ENCODE data around the gene ASIC3. TPM values are rescaled to one million over a fixed set of nuclear protein-coding genes. Genes with fewer than 3 reads are reported as not detected.

The ASIC3 gene
- total and polyA plus RNA-seq, 2 of the 8 experiments (the other 6 are each of a cell fraction or from before 2014, with no cell fraction given): 1.6 to 1.9 TPM

- H2BK12ac ChIP-seq (ENCODE audit: low read depth, low read length): 0 out of 2 replicates have a peak overlapping the region, but pooled peaks have one; percentile 39
- H2BK120ac ChIP-seq (replicated peaks; ENCODE audit: low read depth, low read length): peak overlapping the region; percentile 12
- no peak overlapping the region for H3K9ac ChIP-seq (replicated peaks in 1 of 4; ENCODE audit: extremely low read depth in 1 of 4, low read depth in 3 of 4, low read length in 3 of 4)
- 43% methylated on average over 31 of the region's 40 CpGs; no CpG with 5 or more reads in 1 of the 2 experiments for WGBS, 2 experiments (ENCODE audit: extremely low coverage in 1 of 2, insufficient coverage in 1 of 2, insufficient read length in 1 of 2, insufficient replicate concordance in 2 of 2, low coverage in 1 of 2, low lambda C conversion rate in 2 of 2, missing lambda C conversion rate in 1 of 2)
- no peaks in the 10 kb centered on the region for H3K79me2 ChIP-seq (ENCODE audit: control insufficient read depth in 1 of 2, insufficient read depth in 2 of 2, low read length in 2 of 2)
- peaks cover 0 to 3% (median 0%) of the 10 kb centered on the region in 4 experiments; a peak in 2 of 7 replicates for H3K27me3 ChIP-seq (replicated peaks in 1 of 4; ENCODE audit: control insufficient read depth in 3 of 4, extremely low read depth in 1 of 4, insufficient read depth in 3 of 4, low read length in 3 of 4)
- FAIRE-seq: peak; percentile 13
- peak overlapping the region; percentile 86 for H4K91ac ChIP-seq (replicated peaks; ENCODE audit: insufficient read length, low read length)
- peaks cover 0 to 28% (median 22%) of the 10 kb centered on the region in 4 experiments; a peak in 6 of 7 replicates for H3K4me1 ChIP-seq (replicated peaks in 1 of 4; ENCODE audit: control insufficient read depth in 3 of 4, insufficient read depth in 4 of 4, low read length in 3 of 4)
- H4K20me1 ChIP-seq (replicated peaks in 1 of 2; ENCODE audit: control insufficient read depth in 1 of 2, insufficient read depth in 2 of 2, low read length in 2 of 2): no peaks in the 10 kb centered on the region
- no peak overlapping the region for H3K14ac ChIP-seq (ENCODE audit: insufficient read length)
- H3K9me3 ChIP-seq (ENCODE audit: insufficient read depth in 2 of 2, low read depth in 1 of 2, low read length in 1 of 2): no peaks in the 10 kb centered on the region
- peak overlapping the region; percentile 92 for H2BK15ac ChIP-seq (ENCODE audit: low read length)
- no peak overlapping the region for H3K23ac ChIP-seq (ENCODE audit: insufficient read length)
- H3K4me3 ChIP-seq (ENCODE audit: extremely low read depth in 1 of 4, insufficient read depth in 2 of 4, low read depth in 3 of 4, low read length in 4 of 4): peak overlapping the region in 1 of 4 experiments; percentile 27; a peak in 1 of 8 replicates
- CTCF ChIA-PET (ENCODE audit: partially characterized antibody): interaction anchor here (0.5 to 11.5 kb wide), 36 partner anchors 10 to 1407 kb away, joined by 3 to 142 read pairs (median 6); partner anchors contain the start of genes ABCB8, ATG9B, CDK5 and NOS3
- no peak overlapping the region for H2BK20ac ChIP-seq (ENCODE audit: low read length)
- no peaks in the 10 kb centered on the region for H3K79me1 ChIP-seq (ENCODE audit: low read depth, low read length)
- peak; percentile 75 to 99 for DNase-seq (ENCODE audit: low read depth in 1 of 2, low spot score in 2 of 2)
- POLR2A ChIA-PET (ENCODE audit: partially characterized antibody): interaction anchor here (0.8 to 2.4 kb wide), 4 partner anchors 10 to 70 kb away, joined by 3 to 16 read pairs (median 4); partner anchors contain the start of gene ABCB8
- H4K5ac ChIP-seq (ENCODE audit: insufficient read length, low read depth, low read length): no peak overlapping the region
- no peaks in the 10 kb centered on the region for H3K36me3 ChIP-seq (ENCODE audit: control insufficient read depth in 2 of 4, insufficient read depth in 4 of 4, low read length in 3 of 4)
- H2AFZ ChIP-seq (ENCODE audit: low read length): peak overlapping the region; percentile 47; the same call in 1 of the 2 replicates
- no peak overlapping the region for H3K4ac ChIP-seq (replicated peaks; ENCODE audit: insufficient read length, low read depth, low read length)
- peak overlapping the region; percentile 1 to 43; a peak in 3 of 4 replicates for H3K4me2 ChIP-seq (ENCODE audit: insufficient read depth in 1 of 2, low read depth in 2 of 2, low read length in 2 of 2)
- H2AK5ac ChIP-seq (ENCODE audit: low read depth, low read length): 0 out of 2 replicates have a peak overlapping the region, but pooled peaks have one; percentile 10
- peak overlapping the region; percentile 45; the same call in 1 of the 2 replicates for H4K8ac ChIP-seq (ENCODE audit: extremely low read depth, insufficient read depth, low read length)
- peak overlapping the region; percentile 56; the same call in 1 of the 2 replicates for H3K18ac ChIP-seq (ENCODE audit: extremely low read depth, low read length)
- H3K23me2 ChIP-seq (ENCODE audit: low read depth, low read length): no peaks in the 10 kb centered on the region; the same call in 1 of the 2 replicates
- no peak overlapping the region for H3K56ac ChIP-seq (replicated peaks; ENCODE audit: insufficient read length, low read depth, low read length)
- no peak overlapping the region for H3K27ac ChIP-seq (ENCODE audit: low read depth, low read length)
- peak overlapping the region; percentile 9; the same call in 1 of the 2 replicates for H2BK5ac ChIP-seq (ENCODE audit: low read depth, low read length)
- no peak for TF ChIP-seq FOSL1 (IDR thresholded peaks at IDR 0.05; ENCODE audit: insufficient read depth, low read depth, low read length)
- TF ChIP-seq GABPA (IDR thresholded peaks at IDR 0.05; ENCODE audit: borderline replicate concordance, insufficient read depth, low read length): peak; percentile 56; the same call in 1 of the 2 replicates
- TF ChIP-seq RAD21 (IDR thresholded peaks at IDR 0.05 in 1 of 2, conservative IDR thresholded peaks at IDR 0.05 in 1 of 2; ENCODE audit: low read depth in 2 of 2, low read length in 2 of 2): peak; percentile 21 to 53; a peak in 3 of 4 replicates
- TF ChIP-seq KDM1A (IDR thresholded peaks at IDR 0.05; ENCODE audit: borderline replicate concordance, low read length): peak; percentile 91
- TF ChIP-seq ASH2L (IDR thresholded peaks at IDR 0.05; ENCODE audit: low read length): peak; percentile 36
- TF ChIP-seq CTCF (IDR thresholded peaks at IDR 0.05; ENCODE audit: control extremely low read depth in 1 of 3, insufficient read depth in 1 of 3, low read depth in 1 of 3, low read length in 3 of 3): peak in 2 of 3 experiments; percentile 90 to 92; a peak in 3 of 4 replicates
Measured at GRCh38 chr7:151008511-151009323, 39.6 kb upstream of the ASIC3 start.
